Endothelial cell of umbilical vein (primary cell): Measurements from ENCODE around the gene GAA.

Experiments
- EZH2 ChIP-seq: IDR thresholded peaks from 2 replicates; pipeline ENCODE4 v1.6.1; 2012; ENCODE audit warnings: borderline replicate concordance, low read depth, mild to moderate bottlenecking, moderate library complexity, low read length, inconsistent platforms; ENCODE audit not compliant: severe bottlenecking
- MYC ChIP-seq: IDR thresholded peaks from one replicate; pipeline ENCODE4 v1.6.1; 2011; ENCODE audit warnings: mild to moderate bottlenecking, low read depth, low read length
- POLR2A ChIP-seq: IDR thresholded peaks from 2 replicates; pipeline ENCODE4 v1.6.1; 2012; ENCODE audit warnings: low read depth, mild to moderate bottlenecking, control low read depth, low read length
- POLR2AphosphoS5 ChIP-seq: IDR thresholded peaks from 2 replicates; pipeline ENCODE4 v1.6.1; 2012; ENCODE audit warnings: low read depth, mild to moderate bottlenecking, control low read depth, low read length, moderate library complexity; ENCODE audit not compliant: insufficient read depth
- TF ChIP-seq, protein P1 (sequence below), 2 donors: IDR thresholded peaks; 1 replicate in 1 of 2; 2 replicates in 1 of 2; pipeline ENCODE4 v1.5.1; 2011; ENCODE audit warnings: low read length in 2 of 2, mild to moderate bottlenecking in 2 of 2, moderate library complexity in 2 of 2, control low read depth in 1 of 2, inconsistent platforms in 1 of 2, low read depth in 1 of 2; ENCODE audit not compliant: insufficient read depth in 1 of 2; ENCODE audit errors: extremely low read depth in 1 of 2
- TF ChIP-seq, protein P2 (sequence below): IDR thresholded peaks from 2 replicates; pipeline ENCODE4 v1.6.1; 2011; ENCODE audit not compliant: insufficient read depth, insufficient read length

- TF ChIP-seq, protein P1, sequence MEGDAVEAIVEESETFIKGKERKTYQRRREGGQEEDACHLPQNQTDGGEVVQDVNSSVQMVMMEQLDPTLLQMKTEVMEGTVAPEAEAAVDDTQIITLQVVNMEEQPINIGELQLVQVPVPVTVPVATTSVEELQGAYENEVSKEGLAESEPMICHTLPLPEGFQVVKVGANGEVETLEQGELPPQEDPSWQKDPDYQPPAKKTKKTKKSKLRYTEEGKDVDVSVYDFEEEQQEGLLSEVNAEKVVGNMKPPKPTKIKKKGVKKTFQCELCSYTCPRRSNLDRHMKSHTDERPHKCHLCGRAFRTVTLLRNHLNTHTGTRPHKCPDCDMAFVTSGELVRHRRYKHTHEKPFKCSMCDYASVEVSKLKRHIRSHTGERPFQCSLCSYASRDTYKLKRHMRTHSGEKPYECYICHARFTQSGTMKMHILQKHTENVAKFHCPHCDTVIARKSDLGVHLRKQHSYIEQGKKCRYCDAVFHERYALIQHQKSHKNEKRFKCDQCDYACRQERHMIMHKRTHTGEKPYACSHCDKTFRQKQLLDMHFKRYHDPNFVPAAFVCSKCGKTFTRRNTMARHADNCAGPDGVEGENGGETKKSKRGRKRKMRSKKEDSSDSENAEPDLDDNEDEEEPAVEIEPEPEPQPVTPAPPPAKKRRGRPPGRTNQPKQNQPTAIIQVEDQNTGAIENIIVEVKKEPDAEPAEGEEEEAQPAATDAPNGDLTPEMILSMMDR (IDR thresholded peaks at IDR 0.05; ENCODE audit: extremely low read depth in 1 of 2, insufficient read depth in 1 of 2, low read depth in 1 of 2, low read length in 2 of 2): no peak
- TF ChIP-seq POLR2A (no peak), MYC (no peak), POLR2AphosphoS5 (no peak), EZH2 (no peak)
- TF ChIP-seq, protein P2, sequence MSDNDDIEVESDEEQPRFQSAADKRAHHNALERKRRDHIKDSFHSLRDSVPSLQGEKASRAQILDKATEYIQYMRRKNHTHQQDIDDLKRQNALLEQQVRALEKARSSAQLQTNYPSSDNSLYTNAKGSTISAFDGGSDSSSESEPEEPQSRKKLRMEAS: no peak
Measured at GRCh38 chr17:80119839-80120238, 18.5 kb downstream of the GAA start.
